HG03432 (cell line): Measurements from ENCODE around the gene LPAR3.

Experiments
- ATAC-seq: cut with Tn5 transposase; IDR thresholded peaks from one replicate; pipeline ENCODE4 v1.9.1; 2021; ENCODE audit warnings: mild to moderate bottlenecking, moderate library complexity; ENCODE audit not compliant: unreplicated experiment

Gene LPAR3

GRCh38 chr1:84780000-84780716 lies 112.8 kb downstream of the LPAR3 start:
- no peak for ATAC-seq

GRCh38 chr1:84776639-84777038 lies 116.4 kb downstream of the LPAR3 start:
- ATAC-seq, result no peak

GRCh38 chr1:84775535-84775920 lies 117.5 kb downstream of the LPAR3 start:
- ATAC-seq, result no peak

- ATAC-seq, result no peak
Observed at GRCh38 chr1:84774669-84775534, 118.1 kb downstream of the LPAR3 start.

- ATAC-seq, result no peak
Observed at GRCh38 chr1:84773933-84774497, 119.0 kb downstream of the LPAR3 start.

- no peak for ATAC-seq
Observed at GRCh38 chr1:84773195-84773594, 119.8 kb downstream of the LPAR3 start.

- ATAC-seq, result peak; percentile 86
Observed at GRCh38 chr1:84772428-84772943, 120.5 kb downstream of the LPAR3 start.

GRCh38 chr1:84771895-84772294 lies 121.1 kb downstream of the LPAR3 start:
- ATAC-seq, result peak; percentile 28

GRCh38 chr1:84770481-84770880 lies 122.5 kb downstream of the LPAR3 start:
- ATAC-seq, result no peak

GRCh38 chr1:84769636-84770035 lies 123.4 kb downstream of the LPAR3 start:
- no peak for ATAC-seq

- no peak for ATAC-seq
Observed at GRCh38 chr1:84768634-84769033, 124.4 kb downstream of the LPAR3 start.

GRCh38 chr1:84763912-84764680 lies 128.9 kb downstream of the LPAR3 start:
- ATAC-seq, result no peak

- ATAC-seq, result no peak
Observed at GRCh38 chr1:84762664-84763063, 130.3 kb downstream of the LPAR3 start.
